Chondrocyte (in vitro differentiated cells): ENCODE data around the gene FRS2. TPM values are rescaled to one million over a fixed set of nuclear protein-coding genes. Genes with fewer than 3 reads are reported as not detected.

Experiments
- DNase-seq: peaks from one replicate; pipeline ENCODE4 v3.0.0; 2021; ENCODE audit warnings: mixed read lengths, low spot score
- H3K27ac Mint-ChIP-seq: one replicate; pipeline ENCODE4 v1.8.0; 2021; ENCODE audit warnings: mild to moderate bottlenecking, moderate library complexity, mixed read lengths; ENCODE audit not compliant: unreplicated experiment
- H3K27me3 Mint-ChIP-seq: 2 replicates; pipeline ENCODE4 v1.8.0; 2021; ENCODE audit warnings: low read depth, mixed read lengths
- H3K36me3 Mint-ChIP-seq: 2 replicates; pipeline ENCODE4 v1.8.0; 2021; ENCODE audit warnings: low read depth, mixed read lengths
- H3K4me1 Mint-ChIP-seq: 2 replicates; pipeline ENCODE4 v1.8.0; 2021; ENCODE audit warnings: low read depth, mild to moderate bottlenecking, mixed read lengths
- H3K4me3 Mint-ChIP-seq: one replicate; pipeline ENCODE4 v1.8.0; 2021; ENCODE audit warnings: mild to moderate bottlenecking, moderate library complexity, mixed read lengths; ENCODE audit not compliant: unreplicated experiment
- H3K9me3 Mint-ChIP-seq: 2 replicates; pipeline ENCODE4 v1.8.0; 2021; ENCODE audit warnings: low read depth, mixed read lengths
- CTCF ChIP-seq: fragments of 200-600 bp; sonication (generic); IDR thresholded peaks from 2 replicates; pipeline ENCODE4 v1.5.0; 2021; ENCODE audit warnings: antibody characterized with exemption, mild to moderate bottlenecking, moderate library complexity
- total RNA-seq: library from RNA; stranded (reverse); gene quantifications from 3 replicates; pipeline ENCODE4 v1.2.1, GENCODE V29; 2021

The FRS2 gene
- total RNA-seq, 1 donor from 2014 or later: 46.9 TPM

GRCh38 chr12:69527506-69528272 lies 57.5 kb downstream of the FRS2 start:
- H3K4me1 Mint-ChIP-seq: peaks cover 59% of the 10 kb centered on the region
- peak overlapping the region; percentile 1 for H3K4me3 Mint-ChIP-seq
- peak overlapping the region; percentile 86 for H3K27ac Mint-ChIP-seq
- no peak for TF ChIP-seq CTCF
- H3K36me3 Mint-ChIP-seq: peaks cover 5% of the 10 kb centered on the region
- no peak for DNase-seq
- peaks cover 11% of the 10 kb centered on the region for H3K9me3 Mint-ChIP-seq
- no peaks in the 10 kb centered on the region for H3K27me3 Mint-ChIP-seq

- H3K4me3 Mint-ChIP-seq: no peak overlapping the region
- no peaks in the 10 kb centered on the region for H3K27me3 Mint-ChIP-seq
- H3K36me3 Mint-ChIP-seq: peaks cover 2% of the 10 kb centered on the region
- no peak for TF ChIP-seq CTCF
- peak overlapping the region; percentile 86 for H3K27ac Mint-ChIP-seq
- H3K9me3 Mint-ChIP-seq: no peaks in the 10 kb centered on the region
- H3K4me1 Mint-ChIP-seq: peaks cover 54% of the 10 kb centered on the region
- DNase-seq: no peak
Measured at GRCh38 chr12:69529021-69529420, 58.8 kb downstream of the FRS2 start.

- no peak for DNase-seq
- no peak for TF ChIP-seq CTCF
- Mint-ChIP-seq H3K36me3 (peaks cover 2% of the 10 kb centered on the region), H3K4me1 (peaks cover 52% of the 10 kb centered on the region), H3K4me3 (no peak overlapping the region), H3K27ac (peak overlapping the region; percentile 99), H3K27me3 (no peaks in the 10 kb centered on the region), H3K9me3 (no peaks in the 10 kb centered on the region)
Measured at GRCh38 chr12:69533844-69534243, 63.7 kb downstream of the FRS2 start.

GRCh38 chr12:69534389-69534822 lies 64.2 kb downstream of the FRS2 start:
- TF ChIP-seq CTCF: no peak
- peak overlapping the region; percentile 50 for H3K4me3 Mint-ChIP-seq
- no peaks in the 10 kb centered on the region for H3K9me3 Mint-ChIP-seq
- peaks cover 2% of the 10 kb centered on the region for H3K36me3 Mint-ChIP-seq
- H3K27me3 Mint-ChIP-seq: no peaks in the 10 kb centered on the region
- peak overlapping the region; percentile 99 for H3K27ac Mint-ChIP-seq
- H3K4me1 Mint-ChIP-seq: peaks cover 48% of the 10 kb centered on the region
- DNase-seq: no peak

GRCh38 chr12:69540987-69541386 lies 70.8 kb downstream of the FRS2 start:
- peak; percentile 82 for TF ChIP-seq CTCF
- Mint-ChIP-seq H3K9me3 (peaks cover 6% of the 10 kb centered on the region), H3K27ac (peak overlapping the region; percentile 76), H3K36me3 (peaks cover 11% of the 10 kb centered on the region), H3K27me3 (no peaks in the 10 kb centered on the region), H3K4me3 (no peak overlapping the region), H3K4me1 (peaks cover 39% of the 10 kb centered on the region)
- no peak for DNase-seq
